HepG2 (cell line): Measurements from ENCODE around the gene PBOV1. TPM values are rescaled to one million over a fixed set of nuclear protein-coding genes. Genes with fewer than 3 reads are reported as not detected.

ENCODE experiments used
- ARID3A ChIP-seq: IDR thresholded peaks from 2 replicates; pipeline ENCODE4 v1.6.1; 2012; ENCODE audit warnings: low read depth, low read length, improper control_type of control experiment
- FLYWCH1 ChIP-seq: sonication (generic); formaldehyde crosslinking; IDR thresholded peaks from 2 replicates; pipeline ENCODE4 v1.8.1; 2023; ENCODE audit warnings: mild to moderate bottlenecking, missing genetic modification reagents
- HMG20B ChIP-seq: conservative IDR thresholded peaks from 2 replicates; pipeline ENCODE4 v1.6.1; 2016; ENCODE audit warnings: missing genetic modification reagents, missing compliant biosample characterization
- HNF1A ChIP-seq, 2 experiments: sonication (generic) in 1 of 2; formaldehyde crosslinking in 1 of 2; IDR thresholded peaks; 2 replicates each; pipeline versions ENCODE4 v1.4.0 to v1.6.1; 2016 to 2020; ENCODE audit warnings: borderline replicate concordance in 1 of 2, low read depth in 1 of 2, mild to moderate bottlenecking in 1 of 2, missing genetic modification reagents in 1 of 2
- HOMEZ ChIP-seq: IDR thresholded peaks from 2 replicates; pipeline ENCODE4 v1.6.1; 2016; ENCODE audit warnings: low read depth
- MAFF ChIP-seq: IDR thresholded peaks from 2 replicates; pipeline ENCODE4 v1.6.1; 2011; ENCODE audit warnings: low read depth, low read length, improper control_type of control experiment
- MATR3 ChIP-seq: sonication (generic); formaldehyde crosslinking; IDR thresholded peaks from 2 replicates; pipeline ENCODE4 v1.4.0; 2020; ENCODE audit warnings: missing genetic modification reagents
- MTERF4 ChIP-seq: sonication (generic); formaldehyde crosslinking; IDR thresholded peaks from 2 replicates; pipeline ENCODE4 v1.8.0; 2023; ENCODE audit warnings: mild to moderate bottlenecking, missing genetic modification reagents
- MTF2 ChIP-seq: sonication (generic); formaldehyde crosslinking; IDR thresholded peaks from 2 replicates; pipeline ENCODE4 v1.5.0; 2020; ENCODE audit warnings: missing genetic modification reagents, borderline replicate concordance
- NFYB ChIP-seq: sonication (generic); formaldehyde crosslinking; IDR thresholded peaks from 2 replicates; pipeline ENCODE4 v1.4.0; 2020; ENCODE audit warnings: missing genetic modification reagents
- PAX8 ChIP-seq: sonication (generic); formaldehyde crosslinking; IDR thresholded peaks from 2 replicates; pipeline ENCODE4 v1.8.0; 2022; ENCODE audit warnings: mild to moderate bottlenecking, missing genetic modification reagents, borderline replicate concordance
- SIX1 ChIP-seq: sonication (generic); formaldehyde crosslinking; IDR thresholded peaks from 2 replicates; pipeline ENCODE4 v1.4.0; 2020; ENCODE audit warnings: missing genetic modification reagents, borderline replicate concordance
- TEAD2 ChIP-seq: sonication (generic); formaldehyde crosslinking; IDR thresholded peaks from 2 replicates; pipeline ENCODE4 v1.9.0; 2021; ENCODE audit warnings: missing genetic modification reagents
- XBP1 ChIP-seq: sonication (generic); formaldehyde crosslinking; IDR thresholded peaks from 2 replicates; pipeline ENCODE4 v1.5.0; 2020; ENCODE audit warnings: missing genetic modification reagents
- ZNF232 ChIP-seq: sonication (generic); formaldehyde crosslinking; IDR thresholded peaks from 2 replicates; pipeline ENCODE4 v1.4.0; 2020; ENCODE audit warnings: missing genetic modification reagents, borderline replicate concordance
- ZNF234 ChIP-seq: sonication (generic); formaldehyde crosslinking; conservative IDR thresholded peaks from 2 replicates; pipeline ENCODE4 v1.5.1; 2020; ENCODE audit warnings: mild to moderate bottlenecking, missing genetic modification reagents
- ZNF296 ChIP-seq: sonication (generic); formaldehyde crosslinking; conservative IDR thresholded peaks from 2 replicates; pipeline ENCODE4 v1.5.0; 2020; ENCODE audit warnings: mild to moderate bottlenecking, missing genetic modification reagents
- ZNF317 ChIP-seq: sonication (generic); formaldehyde crosslinking; IDR thresholded peaks from 2 replicates; pipeline ENCODE4 v1.5.0; 2020; ENCODE audit warnings: mild to moderate bottlenecking, missing genetic modification reagents
- ZNF580 ChIP-seq: IDR thresholded peaks from 2 replicates; pipeline ENCODE4 v1.6.1; 2016; ENCODE audit warnings: low read depth, borderline replicate concordance
- ZNF704 ChIP-seq: sonication (generic); formaldehyde crosslinking; IDR thresholded peaks from 2 replicates; pipeline ENCODE4 v1.8.1; 2023; ENCODE audit warnings: mild to moderate bottlenecking, inconsistent platforms, moderate library complexity, missing genetic modification reagents, borderline replicate concordance
- polyA plus RNA-seq, 8 experiments: library from polyadenylated mRNA; depleted of rRNA in 3 of 8; stranded (reverse) in 7 of 8; unstranded in 1 of 8; fragments of >200 nt; fragmentation: Illumina TruSeq in 4 of 8; extraction: Trizol in 4 of 8; gene quantifications; 2 replicates each; pipeline versions ENCODE4 v1.2.1 to v1.2.3, GENCODE V29; 2011 to 2016; ENCODE audit warnings: low read depth in 4 of 8, missing spikeins in 1 of 8, mixed read lengths in 1 of 8; ENCODE audit not compliant: insufficient read depth in 1 of 8
- total RNA-seq, 5 experiments: library from RNA; depleted of rRNA; stranded (reverse); fragments of >200 nt; fragmentation: Illumina TruSeq; extraction: Trizol; gene quantifications; 2 replicates each; pipeline ENCODE4 v1.2.3, GENCODE V29; 2016; ENCODE audit warnings: low read depth in 1 of 5

The PBOV1 gene
- total and polyA plus RNA-seq, 2 of the 13 experiments (the other 11 are each of a cell fraction or from before 2014, with no cell fraction given), result not detected

GRCh38 chr6:138231381-138231886 lies 13.1 kb upstream of the PBOV1 start (continued):
- no peak; the same call in 1 of the 2 replicates for TF ChIP-seq SIX1 (CRISPR knock-in tag)
- no peak for TF ChIP-seq ZNF704
- TF ChIP-seq TEAD2 (CRISPR knock-in tag), result no peak
- TF ChIP-seq NFYB (CRISPR knock-in tag), result no peak
- no peak for TF ChIP-seq ZNF296
- TF ChIP-seq HMG20B (CRISPR knock-in tag), result no peak
- TF ChIP-seq HNF1A (IDR thresholded peaks at IDR 0.05; ENCODE audit: low read depth), result peak; percentile 9; the same call in 1 of the 2 replicates
- no peak for TF ChIP-seq HNF1A (CRISPR knock-in tag; IDR thresholded peaks at IDR 0.05; ENCODE audit: borderline replicate concordance)
- TF ChIP-seq MTF2, result no peak
- TF ChIP-seq HOMEZ (CRISPR knock-in tag), result 0 out of 2 replicates have a peak, but pooled peaks have one; percentile 26
- TF ChIP-seq MAFF, result peak; percentile 90
- peak; percentile 21; the same call in 1 of the 2 replicates for TF ChIP-seq ARID3A
- TF ChIP-seq ZNF234 (CRISPR knock-in tag), result no peak
- TF ChIP-seq FLYWCH1 (CRISPR knock-in tag), result no peak
- no peak for TF ChIP-seq ZNF317
- no peak for TF ChIP-seq MATR3
- no peak for TF ChIP-seq ZNF232 (CRISPR knock-in tag)
- no peak for TF ChIP-seq ZNF580
- TF ChIP-seq PAX8 (CRISPR knock-in tag), result no peak
- no peak for TF ChIP-seq MTERF4 (CRISPR knock-in tag)
- TF ChIP-seq XBP1 (CRISPR knock-in tag), result no peak
